Suprapubic skin (tissue), 4 donors: ENCODE data around the gene JOSD2. TPM values are rescaled to one million over a fixed set of nuclear protein-coding genes. Genes with fewer than 3 reads are reported as not detected.
A peak's percentile ranks its signal among the peaks of the same experiment; 100 is the strongest.
"Not testable (repeated sequence)": the region's sequence is repeated elsewhere in the genome, so short reads cannot be mapped to it uniquely, and the experiment has no call there.

Source experiments
- DNase-seq, 2 donors: peaks; one replicate each; pipeline ENCODE4 v3.0.0-alpha.2; 2019; ENCODE audit warnings: low spot score in 2 of 2
- H3K27ac ChIP-seq: fragments of 200-600 bp; sonication (generic); one replicate; pipeline ENCODE4 v1.5.1; 2019
- H3K27me3 ChIP-seq: fragments of 200-600 bp; sonication (generic); one replicate; pipeline ENCODE4 v1.5.1; 2019
- H3K36me3 ChIP-seq: fragments of 200-600 bp; sonication (generic); one replicate; pipeline ENCODE4 v1.5.1; 2019
- H3K4me1 ChIP-seq: fragments of 200-600 bp; sonication (generic); one replicate; pipeline ENCODE4 v1.5.1; 2019
- H3K4me3 ChIP-seq: fragments of 200-600 bp; sonication (generic); one replicate; pipeline ENCODE4 v1.5.1; 2019; ENCODE audit warnings: mild to moderate bottlenecking
- H3K9me3 ChIP-seq: fragments of 200-600 bp; sonication (generic); one replicate; pipeline ENCODE4 v1.5.1; 2019
- CTCF ChIP-seq, 2 donors: fragments of 200-600 bp in 1 of 2; fragments of 450-650 bp in 1 of 2; sonication (generic) in 1 of 2; IDR thresholded peaks; one replicate each; pipeline ENCODE4 v1.5.1; 2016 to 2019; ENCODE audit warnings: antibody characterized with exemption in 2 of 2, mild to moderate bottlenecking in 1 of 2, moderate library complexity in 1 of 2
- EP300 ChIP-seq: sonication (generic); formaldehyde crosslinking; IDR thresholded peaks from one replicate; pipeline ENCODE4 v1.6.1; 2017; ENCODE audit warnings: antibody characterized with exemption
- POLR2A ChIP-seq, 2 donors: fragments of 450-650 bp; IDR thresholded peaks; one replicate each; pipeline ENCODE4 v1.6.1; 2017; ENCODE audit warnings: antibody characterized with exemption in 2 of 2, mild to moderate bottlenecking in 2 of 2, moderate library complexity in 2 of 2
- POLR2AphosphoS5 ChIP-seq, 3 donors: sonication (generic); formaldehyde crosslinking; IDR thresholded peaks; one replicate each; pipeline ENCODE4 v1.6.1; 2017; ENCODE audit warnings: antibody characterized with exemption in 3 of 3
- WGBS: methylation state at CpG from one replicate; pipeline ENCODE4 v1.1.5; 2018; 5-methylcytosine and 5-hydroxymethylcytosine counted together
- total RNA-seq, 4 donors: library from RNA; depleted of rRNA; stranded (reverse); fragments of >200 nt; gene quantifications; one replicate each; pipeline ENCODE4 v1.1.0, GENCODE V29; 2016

The JOSD2 gene
- total RNA-seq, 4 donors from 2014 or later: 9.3 to 31.7 (median 28.7) TPM

GRCh38 chr19:50534478-50534877 lies 23.5 kb upstream of the JOSD2 start:
- peaks cover 7% of the 10 kb centered on the region for H3K9me3 ChIP-seq
- peaks cover 50% of the 10 kb centered on the region for H3K27me3 ChIP-seq
- WGBS: 83% methylated on average over 3 of the region's 3 CpGs
- H3K4me3 ChIP-seq: no peak overlapping the region
- H3K27ac ChIP-seq: no peak overlapping the region
- H3K4me1 ChIP-seq: no peaks in the 10 kb centered on the region
- TF ChIP-seq CTCF (IDR thresholded peaks at IDR 0.05) (no peak), POLR2A (IDR thresholded peaks at IDR 0.05) (no peak), POLR2AphosphoS5 (IDR thresholded peaks at IDR 0.05) (no peak), EP300 (no peak)
- DNase-seq: no peak
- H3K36me3 ChIP-seq: no peaks in the 10 kb centered on the region

GRCh38 chr19:50532952-50533351 lies 22.0 kb upstream of the JOSD2 start:
- H3K9me3 ChIP-seq: peaks cover 7% of the 10 kb centered on the region
- no peaks in the 10 kb centered on the region for H3K36me3 ChIP-seq
- H3K27me3 ChIP-seq: peaks cover 56% of the 10 kb centered on the region
- H3K27ac ChIP-seq: no peak overlapping the region
- DNase-seq: no peak
- no peak overlapping the region for H3K4me3 ChIP-seq
- WGBS: 89% methylated on average over 4 of the region's 4 CpGs
- no peak for TF ChIP-seq EP300
- no peak for TF ChIP-seq CTCF (IDR thresholded peaks at IDR 0.05)
- TF ChIP-seq POLR2AphosphoS5 (IDR thresholded peaks at IDR 0.05): no peak
- no peak for TF ChIP-seq POLR2A (IDR thresholded peaks at IDR 0.05)
- H3K4me1 ChIP-seq: no peaks in the 10 kb centered on the region

- TF ChIP-seq CTCF (IDR thresholded peaks at IDR 0.05) (no peak), POLR2A (IDR thresholded peaks at IDR 0.05) (no peak), EP300 (no peak), POLR2AphosphoS5 (IDR thresholded peaks at IDR 0.05) (no peak)
- Histone ChIP-seq H3K27ac (no peak overlapping the region), H3K4me1 (no peaks in the 10 kb centered on the region), H3K27me3 (peaks cover 48% of the 10 kb centered on the region), H3K4me3 (no peak overlapping the region), H3K36me3 (no peaks in the 10 kb centered on the region), H3K9me3 (peaks cover 7% of the 10 kb centered on the region)
- no peak for DNase-seq
- WGBS: no CpG with 5 or more reads among the region's 14 CpGs
Measured at GRCh38 chr19:50531171-50531612, 20.2 kb upstream of the JOSD2 start.

GRCh38 chr19:50528052-50528451 lies 17.1 kb upstream of the JOSD2 start:
- H3K27ac ChIP-seq, DNase-seq, H3K36me3 ChIP-seq, H3K4me1 ChIP-seq, H3K9me3 ChIP-seq, H3K4me3 ChIP-seq: not testable (repeated sequence)
- 94% methylated on average over 3 of the region's 3 CpGs for WGBS
- peaks cover 52% of the 10 kb centered on the region for H3K27me3 ChIP-seq

- no peak for DNase-seq
- TF ChIP-seq POLR2A (IDR thresholded peaks at IDR 0.05) (no peak), CTCF (IDR thresholded peaks at IDR 0.05) (no peak), EP300 (no peak), POLR2AphosphoS5 (IDR thresholded peaks at IDR 0.05) (no peak)
- peaks cover 9% of the 10 kb centered on the region for H3K27me3 ChIP-seq
- 90% methylated on average over 10 of the region's 10 CpGs for WGBS
- H3K27ac ChIP-seq: no peak overlapping the region
- no peaks in the 10 kb centered on the region for H3K9me3 ChIP-seq
- H3K36me3 ChIP-seq: no peaks in the 10 kb centered on the region
- no peak overlapping the region for H3K4me3 ChIP-seq
- no peaks in the 10 kb centered on the region for H3K4me1 ChIP-seq
Measured at GRCh38 chr19:50522881-50523280, 11.9 kb upstream of the JOSD2 start.

- peaks cover 5% of the 10 kb centered on the region for H3K27me3 ChIP-seq
- WGBS: 79% methylated on average over 14 of the region's 17 CpGs
- H3K4me1 ChIP-seq: no peaks in the 10 kb centered on the region
- H3K36me3 ChIP-seq: no peaks in the 10 kb centered on the region
- TF ChIP-seq POLR2AphosphoS5 (IDR thresholded peaks at IDR 0.05) (no peak), CTCF (IDR thresholded peaks at IDR 0.05) (no peak), EP300 (no peak)
- no peak overlapping the region for H3K4me3 ChIP-seq
- DNase-seq: peak in 1 of 2 donors; percentile 48
- no peaks in the 10 kb centered on the region for H3K9me3 ChIP-seq
- no peak overlapping the region for H3K27ac ChIP-seq
Measured at GRCh38 chr19:50520822-50521465, 10.0 kb upstream of the JOSD2 start.
